HG02970 (cell line): Measurements from ENCODE around the gene TUT1.
A peak's percentile ranks its signal among the peaks of the same experiment; 100 is the strongest.

Source experiments
- ATAC-seq: cut with Tn5 transposase; IDR thresholded peaks from one replicate; pipeline ENCODE4 v1.9.1; 2021; ENCODE audit warnings: mild to moderate bottlenecking, moderate library complexity, moderate number of reproducible peaks; ENCODE audit not compliant: unreplicated experiment, low FRiP score

Gene TUT1

DNA sequence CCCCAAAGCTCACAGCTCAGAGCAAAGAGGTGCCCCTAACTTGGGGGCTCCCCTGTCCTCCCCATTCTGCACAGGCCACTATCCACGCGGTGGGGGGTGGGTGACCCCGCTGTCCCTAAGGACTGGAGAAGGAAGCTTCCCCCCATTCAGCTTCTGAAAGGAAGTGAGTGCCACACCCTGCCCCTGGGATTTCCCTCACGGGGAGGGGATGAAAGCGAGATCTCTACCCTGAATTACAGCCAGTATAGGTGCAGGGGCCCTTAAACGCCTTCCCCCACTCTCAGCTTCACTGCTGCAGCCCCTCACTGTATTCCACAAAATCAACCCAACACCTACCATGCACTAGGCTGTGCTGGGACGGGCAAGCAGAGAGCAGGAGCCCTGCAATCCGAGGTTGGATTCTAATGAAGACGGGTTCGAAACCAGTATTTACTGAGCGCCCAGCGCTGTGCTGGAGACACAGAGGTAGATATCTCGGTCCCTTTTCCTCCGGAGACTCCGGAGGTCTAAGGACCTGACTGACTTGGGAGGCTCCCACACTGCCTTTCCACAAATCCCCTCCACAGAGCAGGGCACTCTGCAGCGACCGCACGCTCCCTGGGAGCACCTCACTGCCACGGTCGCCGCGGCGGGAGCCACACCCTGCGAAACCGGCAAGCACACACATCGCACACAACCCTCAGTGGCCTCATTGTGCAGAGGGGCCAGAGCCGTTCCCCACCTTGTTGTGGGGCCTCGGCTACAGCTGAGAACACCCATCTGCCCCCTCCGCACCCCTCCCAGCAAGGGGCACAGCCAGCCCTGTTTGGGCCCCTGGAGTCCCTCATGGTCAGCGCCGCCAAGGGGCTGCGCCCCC, 46.5 kb downstream of the TUT1 start:
- no peak for ATAC-seq

DNA sequence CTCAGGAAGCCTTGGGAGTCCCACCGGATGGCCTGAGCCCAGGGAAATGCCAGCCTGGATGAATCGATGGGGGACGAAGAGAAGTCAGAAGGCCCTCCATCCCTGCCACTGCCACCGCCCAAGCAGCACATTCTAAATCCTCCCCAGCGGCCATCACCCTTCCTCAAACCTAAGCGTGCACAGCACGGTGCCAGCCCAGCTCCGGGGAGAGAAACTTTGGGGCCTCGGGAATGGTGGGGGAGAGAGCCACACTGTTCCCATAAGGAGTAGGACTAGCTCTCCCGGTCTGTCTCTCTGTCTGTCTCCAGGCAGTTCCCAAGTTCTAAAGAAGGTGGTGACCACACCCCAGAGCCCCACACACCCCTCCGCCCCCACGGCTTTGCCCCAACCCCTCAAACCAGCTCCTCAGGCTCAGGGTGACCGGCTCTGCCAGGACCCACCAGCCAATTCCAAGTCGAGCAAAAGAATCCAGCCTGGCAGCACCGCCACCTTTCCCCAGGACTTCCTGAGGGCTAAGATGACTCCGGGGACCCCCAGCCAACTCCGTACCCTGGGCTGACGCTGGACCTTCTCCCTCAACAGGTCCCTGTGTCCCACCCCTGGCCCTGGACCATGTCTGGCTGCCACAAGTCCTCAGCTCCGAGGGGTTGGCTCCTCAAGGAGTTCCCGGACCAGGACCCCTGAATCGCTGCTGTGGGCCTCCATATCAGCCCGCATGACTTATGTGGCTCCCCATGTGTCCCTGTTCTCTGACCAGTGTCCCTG, 47.5 kb downstream of the TUT1 start:
- ATAC-seq: no peak

DNA sequence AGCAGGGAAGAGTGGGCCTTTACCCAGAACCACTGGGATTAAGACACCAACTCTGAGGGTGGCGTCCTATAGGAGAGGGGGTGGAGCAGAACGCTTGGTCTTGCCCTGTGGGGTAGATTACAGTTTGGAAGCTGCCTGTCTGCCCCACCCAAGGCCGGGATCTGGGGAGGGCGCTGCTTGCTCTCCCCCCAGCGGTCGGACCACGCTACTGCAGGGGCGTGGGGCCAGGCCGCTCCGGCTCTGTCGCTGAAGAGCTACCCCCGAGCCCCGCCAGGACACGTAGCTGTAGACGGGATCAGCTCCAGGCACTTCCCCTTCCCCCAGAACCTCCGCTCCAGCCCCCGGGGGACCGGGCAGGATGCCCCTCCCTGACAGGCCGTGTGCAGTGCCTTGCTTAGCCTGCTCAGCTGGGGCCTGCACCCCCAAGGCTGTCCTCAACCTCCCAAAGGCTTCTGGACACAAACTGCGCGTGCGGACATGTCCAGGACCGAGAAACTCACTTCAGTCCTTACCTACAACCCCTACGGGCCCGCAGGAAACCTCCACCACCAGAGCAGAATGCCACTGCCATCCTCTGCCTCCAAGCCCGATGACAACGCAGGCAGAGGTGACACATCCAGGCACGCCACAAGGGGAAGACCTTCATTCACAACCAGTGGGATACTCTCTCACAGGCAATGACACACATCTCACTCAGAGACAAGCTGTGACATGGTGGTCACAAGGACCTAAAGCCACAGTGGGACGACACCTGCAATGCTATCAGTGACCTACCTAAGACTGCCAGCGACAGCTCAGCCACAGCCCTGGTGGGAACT, 48.4 kb downstream of the TUT1 start:
- no peak for ATAC-seq

DNA sequence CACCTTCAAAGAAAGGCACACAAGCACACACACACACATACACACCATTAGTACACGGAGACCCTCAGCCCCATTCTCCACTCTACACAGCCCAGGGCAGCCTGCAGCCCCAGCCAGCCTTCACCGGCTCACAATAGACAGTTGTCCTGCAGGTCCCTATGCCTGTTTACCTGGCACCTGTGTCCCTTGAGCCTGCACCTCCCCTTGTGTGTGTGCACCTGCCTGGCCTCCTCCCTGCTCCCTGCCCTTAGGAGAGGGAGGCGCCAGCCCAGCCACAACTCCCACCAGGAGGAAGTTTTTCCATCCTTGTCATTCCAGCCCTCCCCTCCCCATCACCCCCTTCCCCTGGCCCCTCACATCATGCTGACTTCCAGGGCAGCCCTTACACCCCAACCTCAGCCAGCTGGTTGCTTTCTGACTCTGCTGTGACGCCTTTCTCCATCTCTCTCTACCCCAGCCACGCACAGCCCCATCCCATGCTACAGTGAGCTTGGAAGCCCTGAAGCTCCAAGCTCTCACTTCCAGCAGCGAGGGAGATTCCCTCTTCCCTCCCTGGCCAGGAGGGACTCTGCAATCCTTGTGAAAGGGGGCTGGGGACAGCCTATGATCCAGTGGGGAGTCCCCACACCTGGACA, 49.1 kb downstream of the TUT1 start:
- ATAC-seq: no peak

DNA sequence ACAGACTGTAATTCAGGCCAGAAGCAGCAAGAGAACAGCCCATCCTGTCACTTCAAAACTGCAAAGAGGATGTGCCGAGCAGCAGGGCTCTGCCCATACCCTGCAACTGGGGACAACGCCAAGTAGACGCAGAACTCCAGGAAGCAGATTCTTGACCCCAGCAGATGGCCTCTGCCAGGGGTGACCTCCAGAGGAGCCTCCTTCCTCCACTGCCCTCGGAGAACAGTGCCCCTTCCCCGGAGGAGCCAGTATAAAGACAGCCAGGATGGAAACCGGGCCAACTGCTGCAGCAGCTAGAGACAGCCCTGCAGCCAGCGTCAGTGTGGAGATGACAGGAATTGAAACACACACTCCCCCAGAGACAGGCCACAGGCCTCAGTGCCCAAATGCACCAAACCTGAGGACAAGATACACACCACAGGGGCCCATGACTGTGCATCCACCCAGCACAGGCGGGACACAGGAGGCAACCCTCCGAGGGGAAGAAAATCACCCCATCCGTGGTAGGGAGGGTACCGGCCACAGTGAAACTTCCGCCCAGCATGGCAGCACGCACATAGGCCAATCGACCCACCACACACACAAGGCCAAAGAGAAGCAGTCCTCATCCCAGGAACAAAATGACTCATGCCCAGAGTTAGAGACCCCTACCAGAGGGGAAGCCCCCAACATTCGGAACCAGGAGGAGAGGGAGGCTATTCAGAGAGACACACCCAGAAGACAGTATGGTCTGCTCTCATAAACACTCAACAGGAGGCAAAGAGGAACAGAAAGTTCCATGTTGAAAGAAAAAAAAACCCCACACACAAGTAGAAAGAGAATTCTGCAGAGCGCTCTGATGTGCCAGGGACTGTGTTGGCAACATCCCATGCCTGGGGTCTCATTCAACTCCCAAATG, 50.3 kb downstream of the TUT1 start:
- peak; percentile 35 for ATAC-seq

DNA sequence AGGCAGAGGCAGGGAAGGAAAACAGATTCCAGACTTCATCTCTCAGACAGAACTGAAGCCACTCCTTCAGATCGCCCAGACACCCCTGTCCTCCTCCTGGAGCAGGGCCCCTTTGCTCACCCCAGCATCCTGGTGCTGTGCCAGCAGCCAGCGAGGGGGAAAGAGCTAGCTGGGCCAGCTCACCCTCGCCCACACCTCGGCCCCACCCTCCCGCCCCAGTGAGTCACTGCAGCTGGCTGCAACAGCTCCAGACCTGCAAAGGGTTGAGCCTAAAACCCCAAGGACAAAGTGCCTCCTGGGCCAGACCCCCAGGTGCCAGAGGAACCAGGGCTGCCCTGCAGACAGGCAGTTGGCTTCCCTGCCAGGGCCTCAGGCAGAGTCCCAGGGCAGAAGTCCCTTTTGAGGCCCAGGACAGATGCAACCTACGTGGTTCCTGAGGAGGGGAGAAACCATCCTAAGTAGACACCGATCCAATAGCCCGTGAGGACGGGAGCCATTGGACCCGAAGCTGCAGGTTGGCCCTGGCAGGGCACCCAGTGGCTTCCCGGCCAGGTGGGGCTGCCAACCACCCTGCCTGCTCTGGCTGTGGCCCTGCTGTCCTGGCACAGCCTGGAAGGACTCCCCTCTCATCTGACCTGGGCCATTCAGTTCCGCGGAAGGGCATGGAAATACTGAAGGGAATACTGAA, 51.9 kb downstream of the TUT1 start:
- ATAC-seq: no peak

DNA sequence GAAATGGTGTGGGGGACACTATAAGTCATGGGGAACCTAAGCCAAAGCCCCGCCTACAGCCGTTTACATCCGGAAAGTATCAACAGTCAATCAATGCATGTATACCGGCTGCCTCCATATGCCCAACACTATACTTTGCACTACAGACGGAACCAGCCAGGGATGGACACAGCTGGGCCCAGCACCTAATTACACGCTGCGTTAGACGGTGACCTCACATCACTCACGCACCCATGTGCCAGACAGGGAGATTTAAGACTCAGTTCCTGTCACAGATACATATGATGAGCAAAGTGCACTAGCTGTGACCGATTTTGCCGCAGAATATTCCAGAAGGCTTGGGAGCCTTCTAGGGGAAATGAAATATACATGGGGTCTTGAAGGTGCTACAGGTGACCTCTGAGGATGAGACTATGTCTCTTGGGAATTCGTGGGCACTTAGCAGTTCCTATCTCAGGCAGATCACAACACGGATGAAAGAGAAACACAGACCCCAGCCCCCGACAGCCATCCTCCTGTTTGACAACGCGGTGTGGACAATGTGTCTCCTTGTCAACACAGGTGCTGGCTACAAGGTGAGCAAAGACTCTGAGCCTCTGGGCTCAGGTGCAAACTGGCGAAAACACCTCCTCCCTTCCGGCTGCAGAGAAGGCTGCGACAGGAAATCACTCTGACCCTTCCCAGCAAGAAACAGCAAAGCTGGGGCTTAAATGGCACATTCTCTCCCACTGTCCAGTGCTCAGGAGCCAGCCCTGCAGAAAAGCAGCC, 52.7 kb downstream of the TUT1 start:
- no peak for ATAC-seq

DNA sequence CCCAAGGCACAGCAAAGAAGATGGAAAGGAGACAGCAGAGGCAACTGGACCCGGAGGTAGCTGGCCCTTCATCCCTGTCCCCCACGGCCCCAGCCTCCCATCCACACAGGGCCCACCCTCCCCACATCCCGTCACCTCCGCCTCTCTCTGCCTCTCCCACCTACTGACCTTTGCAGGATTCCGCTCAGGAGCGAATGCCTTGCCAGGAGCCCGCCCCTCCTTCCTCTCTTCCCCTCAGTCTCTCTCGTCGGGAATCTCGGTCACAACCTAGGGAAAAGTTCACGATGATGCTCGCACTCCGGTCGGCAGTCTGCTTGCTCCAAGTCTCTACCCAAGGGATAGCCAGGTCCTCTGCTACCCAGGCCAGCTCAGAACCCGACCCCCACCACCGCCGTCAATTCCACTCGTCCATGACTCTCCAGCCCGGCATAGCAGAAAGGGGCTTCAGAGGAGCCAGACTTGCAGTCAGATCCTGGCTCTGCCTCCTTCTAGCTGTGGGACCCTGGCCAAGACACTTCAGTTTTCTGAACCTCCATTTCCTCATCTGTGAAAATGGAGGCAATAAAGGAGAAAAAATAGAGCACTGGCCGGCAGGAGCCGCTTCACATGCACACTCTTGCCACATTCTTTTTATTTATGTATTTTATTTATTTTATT, 54.9 kb downstream of the TUT1 start:
- ATAC-seq: no peak

DNA sequence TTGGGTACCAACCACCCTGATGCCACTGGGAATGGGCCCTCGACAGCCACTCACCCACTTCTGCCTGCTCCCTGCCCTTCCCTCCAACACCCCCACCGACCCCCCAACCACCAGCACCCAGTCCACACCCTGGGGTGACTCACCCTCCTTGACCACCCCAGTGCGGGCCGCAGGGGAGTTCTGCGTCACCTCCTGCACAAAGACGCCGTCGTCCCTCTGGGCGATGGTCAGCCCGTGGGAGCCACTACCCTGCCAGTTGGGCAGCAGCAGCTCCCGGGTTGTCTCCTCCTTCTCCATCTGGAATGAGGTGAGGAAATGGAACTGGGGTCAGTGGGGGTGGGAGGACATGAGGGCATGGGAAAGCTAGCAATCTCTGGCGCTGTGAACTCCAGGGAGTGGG, 55.5 kb downstream of the TUT1 start:
- no peak for ATAC-seq

DNA sequence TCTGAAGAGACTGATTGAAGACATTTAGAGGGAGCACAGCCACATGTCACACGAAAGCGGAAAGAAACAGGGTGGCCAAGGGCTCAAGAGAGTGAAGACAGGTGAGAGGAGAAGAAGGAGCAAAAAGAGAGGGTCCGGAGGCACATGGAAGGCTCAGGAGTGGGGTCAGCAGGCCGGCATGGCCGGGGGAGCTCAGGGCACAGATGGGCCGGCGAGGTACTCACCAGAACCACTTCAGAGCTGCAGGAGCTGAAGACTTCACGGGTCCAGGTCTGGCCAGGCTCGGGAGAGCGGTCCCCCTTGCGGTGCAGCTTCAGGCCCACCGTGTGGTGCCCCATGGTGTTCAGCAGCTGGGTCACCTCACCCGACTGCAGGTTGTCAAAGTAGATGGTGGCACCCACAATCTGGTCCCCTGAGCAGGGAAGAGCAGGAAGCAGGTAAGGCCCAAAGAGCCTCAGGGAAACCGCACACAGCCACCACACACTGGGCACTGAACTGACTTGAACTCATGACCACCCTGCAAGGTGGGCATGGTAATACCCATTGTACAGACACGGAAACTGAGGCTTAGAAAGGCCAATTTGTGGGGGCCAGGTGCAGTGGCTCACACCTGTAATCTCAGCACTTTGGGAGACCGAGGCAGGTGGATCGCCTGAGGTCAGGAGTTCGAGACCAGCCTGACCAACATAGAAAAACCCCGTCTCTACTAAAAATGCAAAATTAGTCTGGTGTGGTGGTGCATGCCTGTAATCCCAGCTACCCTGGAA, 56.4 kb downstream of the TUT1 start:
- ATAC-seq: no peak

DNA sequence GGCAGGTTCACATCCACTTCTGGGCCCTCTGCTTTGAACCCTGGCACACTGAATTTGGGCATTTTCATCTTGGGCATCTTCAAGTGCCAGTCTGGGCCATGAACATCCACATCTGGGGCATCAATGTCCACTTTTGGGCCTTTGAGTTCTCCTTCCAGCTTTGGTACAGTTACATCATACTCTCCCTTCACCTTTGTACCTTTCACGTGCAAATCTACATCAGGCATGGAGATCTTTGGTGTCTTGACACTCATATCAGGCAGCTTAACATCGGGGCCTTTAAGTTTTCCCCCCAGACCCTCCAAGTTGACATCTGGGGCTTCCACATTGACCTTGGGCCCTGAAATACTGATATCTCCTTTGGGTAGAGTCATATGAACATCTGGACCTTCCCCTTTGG, 59.2 kb downstream of the TUT1 start:
- no peak for ATAC-seq
